GM18511 (cell line): ENCODE results near the gene GPX4.

Experiments used
- ATAC-seq: cut with Tn5 transposase; IDR thresholded peaks from one replicate; pipeline ENCODE4 v1.9.1; 2021; ENCODE audit warnings: mild to moderate bottlenecking, moderate library complexity; ENCODE audit not compliant: unreplicated experiment

Gene GPX4

DNA sequence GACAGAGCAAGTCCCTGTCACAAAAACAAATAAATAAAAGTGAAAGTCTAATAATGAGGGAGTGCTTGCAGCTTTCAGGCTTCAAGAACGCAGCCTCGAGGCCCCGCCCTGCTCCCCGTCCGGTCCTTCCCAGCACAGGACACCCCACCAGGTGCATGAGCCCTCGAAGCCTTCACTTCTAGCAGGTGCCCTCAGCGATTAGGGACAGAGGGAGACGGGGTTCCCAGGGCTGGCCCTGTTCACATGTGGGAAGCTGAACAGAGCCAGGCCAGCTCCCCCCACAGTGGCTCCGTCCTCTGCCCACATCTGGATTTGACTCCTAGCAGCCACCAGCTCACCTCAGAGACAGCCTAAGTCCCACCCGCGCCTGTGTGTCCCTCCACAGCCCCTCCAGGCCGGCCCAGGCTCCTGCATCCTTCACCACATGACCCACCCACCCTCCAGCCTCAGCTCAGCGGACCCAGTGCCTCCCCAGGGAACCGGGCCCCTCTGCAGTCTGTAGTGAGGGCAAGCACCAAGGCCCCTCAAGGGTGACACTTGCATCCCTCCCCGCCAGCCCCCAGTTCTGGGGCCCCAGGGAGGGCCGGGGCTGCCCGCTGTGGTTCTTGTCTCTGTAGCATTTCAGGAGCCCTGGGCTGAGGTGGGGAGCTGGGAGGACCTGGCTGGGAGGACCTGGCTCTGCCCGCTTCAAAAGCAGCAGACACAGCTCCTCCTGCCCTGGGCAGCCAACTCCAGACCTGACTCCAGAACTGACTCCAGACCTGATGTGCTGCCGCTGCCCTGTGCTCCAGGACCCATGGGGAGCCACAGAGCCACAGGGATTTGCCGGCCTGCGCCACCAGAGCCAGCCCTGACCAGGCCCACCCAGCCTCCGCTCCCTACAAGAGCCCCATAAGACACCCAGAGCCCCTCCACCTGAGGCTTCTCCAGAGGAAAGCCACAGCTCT is 27.2 kb downstream of the GPX4 start:
- ATAC-seq: peak; percentile 13

DNA sequence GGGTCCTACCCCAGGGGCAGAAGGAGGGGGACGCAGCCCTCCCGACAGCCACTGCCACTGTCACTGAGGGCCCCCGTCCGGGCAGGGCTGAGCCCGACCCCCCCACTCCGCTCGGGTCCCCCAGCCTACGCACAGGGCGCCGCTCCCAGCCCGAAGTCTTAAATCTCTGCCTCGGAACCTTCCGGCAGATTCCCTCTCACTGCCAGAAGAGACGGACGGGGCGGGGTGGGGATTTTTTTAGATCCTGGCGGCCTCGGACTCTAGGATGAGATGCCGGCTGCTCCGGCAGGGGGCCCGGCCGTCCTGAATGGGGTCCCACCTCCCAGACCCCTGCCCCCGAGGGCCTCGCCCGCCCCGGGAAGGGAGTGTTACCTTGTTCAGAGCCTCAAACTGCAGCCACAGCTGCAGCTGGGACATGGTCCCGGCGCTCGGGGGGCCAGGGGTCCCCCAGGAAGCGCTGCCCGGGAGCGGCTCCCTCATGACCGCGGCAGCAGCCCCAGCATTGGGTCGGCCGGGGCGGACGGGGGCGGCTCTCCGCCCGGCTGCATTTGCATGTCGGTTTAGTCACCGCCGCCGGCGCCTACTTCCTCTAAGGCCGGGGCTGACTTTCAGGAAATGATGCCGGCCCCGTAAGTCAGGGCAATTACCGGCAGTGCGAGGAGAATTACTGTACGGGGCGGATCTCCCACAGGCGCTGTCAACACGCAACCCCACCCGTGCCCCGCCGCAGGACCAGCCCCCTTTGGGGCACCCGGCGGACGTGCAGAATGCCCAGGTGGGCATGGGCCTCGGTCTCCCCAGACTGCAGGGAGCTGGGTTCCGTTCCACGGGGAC is 28.1 kb downstream of the GPX4 start:
- ATAC-seq: peak; percentile 60

DNA sequence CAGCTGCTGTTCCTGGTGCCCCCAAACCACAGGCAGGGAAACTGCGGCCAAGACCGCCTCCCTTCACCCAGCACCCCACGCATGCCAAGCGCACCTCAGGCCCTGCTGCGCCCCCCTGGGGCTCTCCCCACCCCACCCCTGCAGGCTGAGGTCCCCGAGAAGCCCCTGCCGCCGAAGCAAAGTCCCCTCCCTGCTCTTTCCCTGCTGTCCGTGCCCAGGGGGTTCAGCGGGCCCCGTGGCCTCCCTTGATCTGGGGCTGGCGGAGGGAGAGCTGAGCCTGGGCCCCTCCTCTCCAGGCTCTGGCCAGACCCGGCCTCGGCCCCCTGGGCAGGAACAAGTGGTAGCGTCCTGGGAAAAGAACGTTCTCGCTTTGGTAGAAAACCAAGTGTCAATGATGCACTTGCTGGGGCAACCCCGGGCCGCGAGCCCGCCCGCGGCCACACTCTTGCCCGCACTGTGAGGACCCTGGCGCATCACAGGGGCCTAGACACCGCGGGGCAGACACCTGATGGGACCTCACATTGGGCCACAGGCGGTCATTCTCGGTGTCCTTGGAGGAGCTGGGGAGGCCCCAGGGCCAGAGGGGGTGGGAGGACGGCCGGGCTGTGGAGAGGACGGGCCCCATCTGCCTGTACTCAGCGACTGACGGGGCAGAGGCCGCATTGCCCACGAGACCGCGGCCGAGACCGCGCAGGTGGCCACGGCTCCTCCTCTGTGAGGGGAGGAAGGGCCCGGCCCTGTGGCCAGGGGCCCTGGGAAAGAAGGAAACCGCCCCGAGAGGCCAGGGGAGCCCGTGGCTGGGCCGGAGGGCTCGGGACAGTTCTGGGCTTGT is 29.0 kb downstream of the GPX4 start:
- ATAC-seq: peak; percentile 14

DNA sequence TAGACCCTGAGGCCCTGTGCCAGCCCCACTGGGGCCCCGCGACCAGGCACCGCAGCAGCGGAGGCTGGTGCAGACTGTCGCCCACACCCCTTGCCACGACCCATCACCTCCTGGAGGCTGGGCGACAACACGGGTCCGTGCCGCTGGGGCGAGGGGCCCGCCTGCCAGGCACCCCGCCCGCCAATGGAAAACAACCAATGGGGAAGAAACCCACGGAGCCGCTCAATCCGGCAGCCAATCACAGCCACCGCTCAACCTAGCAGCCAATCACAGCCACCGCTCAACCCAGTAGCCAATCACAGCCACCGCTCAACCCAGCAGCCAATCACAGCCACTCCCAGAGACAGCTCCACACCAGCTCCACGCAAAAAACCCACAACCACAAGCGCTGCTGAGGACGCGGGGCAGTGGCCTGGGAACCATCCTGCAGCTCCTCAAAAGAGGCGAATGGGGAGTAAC is 29.7 kb downstream of the GPX4 start:
- ATAC-seq: no peak

DNA sequence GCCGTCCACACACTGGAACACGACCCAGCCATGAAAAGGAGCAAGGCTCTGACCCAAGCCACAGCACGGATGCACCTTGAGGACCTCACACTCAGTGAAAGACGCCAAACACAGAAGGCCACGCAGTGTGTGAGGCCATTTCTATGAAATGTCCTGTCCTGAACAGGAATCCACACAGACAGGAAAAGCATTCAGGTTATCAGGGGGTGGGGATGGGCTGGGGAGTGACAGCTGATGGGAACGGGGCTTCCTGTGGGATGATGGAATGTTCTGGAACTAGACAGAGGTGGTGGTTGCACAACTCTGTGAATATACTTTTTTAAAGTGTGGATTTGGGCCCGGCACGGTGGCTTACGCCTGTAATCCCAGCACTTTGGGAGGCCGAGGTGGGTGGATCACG is 30.6 kb downstream of the GPX4 start:
- no peak for ATAC-seq

DNA sequence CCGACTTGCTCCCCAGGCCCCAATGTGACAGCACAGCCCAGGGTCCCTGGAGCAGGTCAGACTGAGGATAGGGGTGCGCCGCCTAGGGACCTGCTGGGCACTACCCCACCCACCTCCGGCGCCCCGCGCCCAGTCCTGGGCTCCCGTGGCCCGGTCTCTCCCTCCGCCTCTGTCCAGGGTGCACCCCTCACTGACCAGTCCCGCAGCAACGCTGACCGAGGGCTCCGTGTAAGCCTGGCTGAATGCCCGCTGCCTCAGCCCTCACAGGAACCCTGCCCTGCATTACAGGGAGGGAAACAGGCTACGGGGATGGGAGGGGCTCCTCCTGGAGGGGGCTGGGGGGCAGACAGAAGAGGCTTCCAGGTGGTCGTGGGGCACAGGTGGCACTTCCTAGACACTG is 31.7 kb downstream of the GPX4 start:
- ATAC-seq: no peak

DNA sequence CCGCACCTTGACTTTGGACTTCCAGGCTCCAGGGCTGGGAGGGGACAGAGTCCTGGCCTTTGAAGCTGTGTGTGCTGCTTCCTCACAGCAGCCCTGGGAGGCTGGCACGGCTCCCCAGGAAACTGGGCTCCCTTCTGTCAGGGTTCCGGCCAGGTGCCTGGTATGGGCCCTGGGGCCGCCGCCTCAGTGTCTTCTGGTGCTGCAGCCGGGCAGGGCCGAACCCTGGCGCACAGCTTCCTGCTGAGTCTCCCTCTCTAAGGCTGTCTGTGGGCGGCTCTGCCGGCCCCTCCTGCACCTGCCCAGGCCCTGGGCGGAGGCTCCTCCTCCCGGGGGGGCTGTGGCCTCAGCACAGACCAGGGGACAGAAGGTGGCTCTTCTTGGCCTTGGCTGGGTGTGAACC is 32.4 kb downstream of the GPX4 start:
- no peak for ATAC-seq

DNA sequence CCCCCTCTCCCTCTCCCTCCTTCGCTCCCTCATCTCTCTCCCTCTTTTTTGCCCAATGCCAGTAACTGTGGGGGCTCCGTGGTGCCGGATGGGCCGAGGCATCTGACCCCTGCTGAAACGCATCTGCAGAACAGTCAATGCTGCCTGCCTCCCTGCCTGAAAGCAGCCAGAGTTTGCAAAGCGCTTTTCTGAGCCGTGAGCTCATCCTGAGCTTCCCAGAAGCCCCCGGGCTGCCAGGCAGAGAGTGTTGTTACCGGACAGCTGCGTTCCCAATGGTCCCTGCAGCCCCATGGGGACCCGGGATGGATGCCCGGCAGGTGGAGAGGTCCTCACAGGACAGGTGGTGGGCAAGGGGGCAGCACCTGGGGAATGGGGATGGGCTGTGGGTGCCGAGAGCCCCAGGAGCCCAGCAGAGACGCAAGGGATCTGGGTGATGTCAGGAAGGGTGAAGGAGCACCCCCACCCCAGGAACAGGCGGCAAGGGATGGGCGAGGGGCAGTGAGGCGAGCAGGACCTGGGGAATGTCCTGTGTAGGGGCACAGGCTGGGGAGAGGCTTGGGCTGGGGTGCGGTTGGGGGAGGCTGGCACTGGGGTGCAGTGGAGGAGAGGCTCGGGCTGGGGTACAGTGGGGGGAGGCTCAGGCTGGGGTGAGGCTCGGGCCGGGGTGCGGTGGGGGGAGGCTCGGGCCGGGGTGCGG is 33.0 kb downstream of the GPX4 start:
- ATAC-seq: no peak

DNA sequence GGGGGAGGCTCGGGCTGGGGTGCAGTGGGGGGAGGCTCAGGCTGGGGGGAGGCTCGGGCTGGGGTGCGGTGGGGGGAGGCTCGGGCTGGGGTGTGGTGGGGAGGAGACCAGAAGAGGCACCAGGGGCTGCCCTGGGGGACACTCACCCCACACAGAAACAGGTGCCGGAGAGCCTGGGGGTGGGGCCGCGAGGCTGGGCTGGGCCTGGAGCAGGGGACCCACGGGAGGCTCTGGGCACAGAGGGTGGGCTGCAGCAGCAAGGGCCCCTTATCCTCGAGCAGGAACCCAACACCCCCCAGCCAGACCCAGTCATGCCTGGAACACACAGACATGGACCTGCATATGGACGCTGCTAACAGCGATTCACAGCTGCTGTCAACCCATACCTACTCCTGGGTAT is 34.3 kb downstream of the GPX4 start:
- ATAC-seq: no peak

DNA sequence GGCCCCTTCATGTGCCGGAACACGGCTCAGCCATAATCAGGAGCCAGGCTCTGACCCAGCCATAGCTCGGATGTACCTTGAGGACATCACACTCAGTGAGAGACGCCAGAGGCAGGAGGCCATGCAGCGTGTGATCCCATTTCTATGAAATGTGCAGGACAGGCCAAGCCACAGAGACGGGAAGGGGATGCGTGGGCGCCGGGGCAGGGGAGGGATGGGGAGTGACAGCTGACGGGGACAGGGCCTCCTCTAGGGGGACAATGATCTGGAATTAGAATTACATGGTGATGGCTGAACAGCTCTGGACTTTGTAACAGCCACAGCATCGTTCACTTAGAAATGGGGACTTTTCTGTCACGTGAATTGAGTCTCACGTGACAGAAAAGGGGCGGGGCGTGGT is 35.3 kb downstream of the GPX4 start:
- no peak for ATAC-seq

DNA sequence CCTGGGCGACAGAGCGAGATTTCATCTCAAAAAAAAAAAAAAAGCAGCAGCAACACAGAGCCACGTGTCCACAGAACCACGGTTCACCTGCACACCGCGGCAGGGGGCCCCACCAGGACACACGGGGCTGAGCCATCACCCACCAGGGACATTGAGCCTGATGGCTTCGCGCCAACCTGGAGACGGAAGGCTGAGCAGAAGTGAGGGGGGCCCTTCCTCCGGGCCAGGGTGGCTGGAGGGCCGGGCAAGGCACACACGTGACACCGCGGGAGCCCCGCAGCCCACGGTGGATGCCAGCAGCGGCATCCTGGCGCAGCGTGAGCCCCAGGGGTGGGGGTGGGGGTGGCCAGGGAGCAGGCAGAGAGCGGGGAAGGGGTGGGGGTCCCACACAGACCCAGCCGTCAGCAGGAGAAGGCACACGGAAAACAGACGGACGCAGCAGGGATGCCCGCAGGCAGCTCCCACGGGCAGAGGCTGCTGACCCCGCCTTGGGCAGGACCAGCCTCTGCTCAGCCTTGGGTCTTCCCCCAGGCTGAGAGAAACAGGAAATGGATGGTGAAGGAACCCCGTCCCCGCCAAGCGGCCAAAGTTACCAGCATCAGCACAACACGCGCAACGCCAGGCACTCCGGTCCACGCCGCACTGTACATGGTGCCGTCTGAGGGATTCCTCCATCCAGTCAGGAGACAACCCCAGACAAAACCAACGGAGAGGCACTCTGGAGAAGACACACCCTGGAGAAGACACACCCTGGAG is 36.7 kb downstream of the GPX4 start:
- no peak for ATAC-seq

DNA sequence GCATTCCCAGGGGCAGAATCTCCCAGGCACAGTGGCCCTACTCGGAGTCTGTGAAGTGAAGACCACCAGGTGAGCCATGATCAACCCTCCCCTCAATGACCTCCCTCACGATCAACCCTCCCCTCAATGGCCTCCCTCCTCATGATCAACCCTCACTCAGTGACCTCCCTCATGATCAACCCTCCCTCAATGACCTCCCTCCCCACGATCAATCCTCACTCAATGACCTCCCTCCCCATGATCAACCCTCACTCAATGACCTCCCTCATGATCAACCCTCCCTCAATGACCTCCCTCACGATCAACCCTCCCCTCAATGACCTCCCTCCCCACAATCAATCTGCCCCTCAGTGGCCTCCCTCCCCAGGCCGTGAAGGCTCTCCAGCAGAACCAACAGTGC is 38.1 kb downstream of the GPX4 start:
- ATAC-seq: no peak

DNA sequence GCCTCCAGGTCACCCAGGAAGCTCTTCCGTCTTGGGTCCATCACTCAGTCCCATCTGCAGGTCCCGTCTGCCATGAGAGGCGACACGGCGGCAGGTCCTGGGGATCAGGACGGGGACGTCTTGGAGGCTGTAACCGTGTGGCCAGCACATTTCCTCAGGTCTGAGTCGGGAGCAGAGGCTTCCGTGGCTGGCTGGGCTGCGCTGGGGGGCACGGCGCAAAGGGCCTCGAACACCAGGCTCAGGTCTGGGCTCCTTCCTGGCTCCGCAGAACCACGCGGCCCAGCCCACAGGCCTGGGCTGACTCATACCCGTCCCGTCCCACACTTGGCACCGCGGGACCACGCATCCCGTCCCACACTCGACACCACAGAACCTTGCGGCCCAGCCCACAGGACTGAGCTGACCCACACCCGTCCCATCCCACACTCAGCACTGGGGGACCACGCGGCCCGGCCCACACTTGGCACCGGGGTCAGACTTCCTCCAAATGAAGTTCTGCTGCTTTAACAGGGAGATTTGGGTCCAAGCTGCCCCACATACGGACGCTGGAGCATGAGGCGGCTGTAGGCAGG is 40.1 kb downstream of the GPX4 start:
- no peak for ATAC-seq

DNA sequence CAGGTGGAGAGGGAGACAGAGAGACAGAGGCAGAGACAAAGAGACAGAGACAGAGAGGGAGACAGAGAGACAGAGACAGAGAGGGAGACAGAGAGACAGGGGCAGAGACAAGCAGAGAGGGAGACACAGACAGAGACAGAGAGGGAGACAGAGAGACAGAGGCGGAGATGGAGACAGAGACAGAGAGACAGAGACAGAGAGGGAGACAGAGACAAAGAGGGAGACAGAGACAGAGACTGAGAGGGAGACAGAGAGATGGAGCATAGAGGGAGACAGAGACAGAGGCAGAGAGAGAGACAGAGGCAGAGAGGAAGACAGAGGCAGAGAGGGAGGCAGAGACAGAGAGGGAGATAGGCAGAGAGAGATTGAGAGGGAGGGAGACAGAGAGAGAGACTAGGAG is 40.9 kb downstream of the GPX4 start:
- no peak for ATAC-seq

DNA sequence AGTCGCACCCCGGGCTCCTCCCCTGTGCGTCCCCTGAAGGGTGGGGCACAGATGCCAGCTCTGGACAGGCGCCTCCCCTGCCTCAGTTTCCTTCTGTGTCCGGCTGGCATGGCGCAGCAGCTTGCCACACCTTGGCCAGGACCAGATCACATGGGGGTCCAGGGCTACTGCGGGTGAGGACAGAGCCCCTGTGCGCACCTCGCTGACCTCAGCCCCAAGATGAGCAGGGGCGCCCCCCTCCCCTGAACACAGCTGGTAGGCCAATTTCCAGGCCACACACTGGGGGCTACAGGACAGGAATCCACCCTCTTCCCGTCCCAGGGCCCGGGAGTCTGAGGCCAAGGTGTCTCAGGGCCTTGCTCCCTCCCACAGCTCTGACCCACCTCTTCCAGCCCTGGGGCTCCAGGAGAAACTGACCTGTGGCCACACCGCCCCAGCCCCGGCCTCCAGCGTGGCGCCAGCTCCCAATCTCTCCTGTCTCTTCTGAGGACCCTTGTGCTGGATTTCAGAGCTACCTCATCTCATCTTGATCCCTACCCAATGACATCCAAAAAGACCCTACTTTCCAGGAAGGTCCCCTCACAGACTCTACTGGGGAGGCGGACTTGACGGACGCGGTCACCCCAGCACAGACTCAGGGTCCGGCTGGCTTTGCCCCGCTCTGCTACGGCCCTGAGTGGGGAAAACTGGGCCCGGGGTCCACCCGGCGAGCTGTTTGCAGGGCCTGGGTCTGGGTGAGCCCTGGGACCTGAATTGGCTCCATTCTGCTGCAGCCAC is 42.0 kb downstream of the GPX4 start:
- ATAC-seq: no peak

DNA sequence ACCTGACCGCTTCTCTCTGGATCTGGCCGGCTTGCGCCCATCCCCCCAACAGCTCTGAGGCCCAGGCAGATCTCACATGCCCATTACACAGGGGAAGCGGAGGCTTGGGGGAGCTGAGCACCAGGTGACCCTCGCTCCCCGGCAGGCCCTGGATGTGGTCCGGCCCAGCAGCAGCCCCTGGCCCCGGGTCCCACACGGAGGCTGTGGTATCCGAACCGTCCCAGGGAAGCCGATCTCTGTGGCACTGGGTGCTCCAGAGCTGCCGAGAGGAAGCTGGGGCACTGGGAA is 42.6 kb downstream of the GPX4 start:
- ATAC-seq: no peak

DNA sequence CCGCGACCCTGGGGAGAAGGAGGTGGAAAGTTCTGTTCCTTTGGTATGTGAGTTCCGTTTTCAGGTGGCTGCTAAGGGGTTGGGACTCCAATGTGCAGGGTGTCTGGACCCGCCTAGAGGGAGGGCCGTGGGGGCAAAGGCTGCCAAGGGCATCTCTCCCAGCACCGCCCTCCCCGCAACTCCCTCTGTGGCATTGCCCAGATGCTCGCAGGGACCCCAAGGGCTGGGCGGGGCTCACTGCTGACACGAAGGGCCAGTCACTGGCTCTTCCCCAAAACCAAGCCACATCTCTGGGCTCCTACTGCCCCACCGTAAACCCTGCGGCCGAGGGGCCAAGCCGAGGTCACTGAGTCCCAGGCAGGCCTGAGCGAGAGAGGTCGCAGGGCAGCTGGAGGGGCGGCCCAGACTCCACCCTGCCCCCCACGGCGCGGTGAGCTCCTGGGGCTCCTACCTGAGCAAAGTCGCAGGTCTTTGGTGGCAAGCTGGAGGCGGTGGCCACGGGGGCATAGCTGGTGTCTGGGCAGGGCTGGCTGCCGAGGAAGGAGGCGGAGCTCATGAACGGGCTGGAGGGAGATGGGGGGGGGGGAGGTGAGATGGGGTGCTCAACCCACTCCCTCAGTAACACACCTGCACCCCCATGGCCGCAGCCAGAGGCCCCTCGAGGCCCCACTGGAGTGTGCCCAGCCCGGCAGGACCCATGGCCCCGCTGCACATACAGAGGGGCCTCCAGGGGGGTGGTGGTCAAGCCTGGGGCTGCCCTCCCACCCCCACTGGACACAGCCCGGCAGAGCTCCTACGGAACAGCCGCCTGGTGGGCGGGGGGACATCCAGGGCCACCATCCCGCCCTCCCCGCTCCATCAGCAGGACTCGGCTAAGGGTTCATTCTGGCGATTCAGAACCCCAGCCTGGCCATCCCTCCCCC is 43.3 kb downstream of the GPX4 start:
- no peak for ATAC-seq
